Measurements from ENCODE around the gene SELENOW.

GRCh38 chr19:47821460-47822020 lies 43.0 kb downstream of the SELENOW start, which contains the start of gene CRX:
- TF ChIP-seq CTCF (IDR thresholded peaks at IDR 0.05) (no peak), POLR2A (IDR thresholded peaks at IDR 0.05) (no peak)

Measured in Peyer's patch (tissue), 4 donors.